ENCODE data around the gene ACOX2.

DNA sequence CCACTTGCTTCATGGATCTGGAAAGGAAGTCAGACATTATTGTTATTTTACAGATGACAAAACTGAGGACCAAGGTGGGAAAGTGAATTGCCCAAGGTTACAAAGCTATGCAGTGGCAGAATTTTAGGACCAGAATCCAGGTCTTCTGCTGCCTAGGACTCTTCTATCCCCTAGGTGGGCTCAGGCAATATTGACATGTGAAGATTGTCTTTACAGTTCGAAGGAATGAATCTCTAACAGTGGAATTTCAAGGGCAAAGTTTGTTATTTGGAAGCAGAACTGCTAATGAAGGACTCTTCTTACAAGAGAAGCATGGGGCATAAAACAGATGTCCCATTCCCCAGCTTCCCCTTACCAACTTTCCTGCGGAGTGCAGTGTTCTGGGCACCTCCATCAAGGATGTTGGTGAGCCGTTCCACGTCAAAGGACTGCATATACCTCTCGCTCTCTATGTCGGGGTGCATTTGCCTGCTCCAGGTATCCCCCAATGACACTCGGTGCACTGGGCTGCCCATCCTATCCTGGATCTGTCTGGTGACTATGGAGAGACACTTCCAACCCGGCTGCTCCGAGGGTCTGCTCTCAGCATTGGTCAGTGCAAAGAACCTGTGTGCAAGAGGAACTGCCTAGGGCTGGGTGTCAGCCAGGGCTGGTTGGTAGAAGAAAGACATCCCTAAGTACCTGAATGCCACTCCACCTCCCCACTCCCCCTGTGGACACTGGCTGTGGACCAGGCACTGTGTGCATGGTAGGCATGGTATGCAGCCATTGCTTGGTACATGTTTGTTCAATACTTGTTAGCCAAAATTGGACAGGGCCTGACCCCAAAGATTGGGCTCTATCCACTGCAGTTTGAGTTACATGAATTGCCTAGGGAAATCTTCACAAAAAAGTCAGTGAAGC lies 2.1 kb downstream of the ACOX2 start:
- TF ChIP-seq POLR2A (IDR thresholded peaks at IDR 0.05; ENCODE audit: low read depth) (no peak), EP300 (IDR thresholded peaks at IDR 0.05) (no peak), POLR2AphosphoS5 (IDR thresholded peaks at IDR 0.05) (no peak)
- TF ChIP-seq, protein P1, sequence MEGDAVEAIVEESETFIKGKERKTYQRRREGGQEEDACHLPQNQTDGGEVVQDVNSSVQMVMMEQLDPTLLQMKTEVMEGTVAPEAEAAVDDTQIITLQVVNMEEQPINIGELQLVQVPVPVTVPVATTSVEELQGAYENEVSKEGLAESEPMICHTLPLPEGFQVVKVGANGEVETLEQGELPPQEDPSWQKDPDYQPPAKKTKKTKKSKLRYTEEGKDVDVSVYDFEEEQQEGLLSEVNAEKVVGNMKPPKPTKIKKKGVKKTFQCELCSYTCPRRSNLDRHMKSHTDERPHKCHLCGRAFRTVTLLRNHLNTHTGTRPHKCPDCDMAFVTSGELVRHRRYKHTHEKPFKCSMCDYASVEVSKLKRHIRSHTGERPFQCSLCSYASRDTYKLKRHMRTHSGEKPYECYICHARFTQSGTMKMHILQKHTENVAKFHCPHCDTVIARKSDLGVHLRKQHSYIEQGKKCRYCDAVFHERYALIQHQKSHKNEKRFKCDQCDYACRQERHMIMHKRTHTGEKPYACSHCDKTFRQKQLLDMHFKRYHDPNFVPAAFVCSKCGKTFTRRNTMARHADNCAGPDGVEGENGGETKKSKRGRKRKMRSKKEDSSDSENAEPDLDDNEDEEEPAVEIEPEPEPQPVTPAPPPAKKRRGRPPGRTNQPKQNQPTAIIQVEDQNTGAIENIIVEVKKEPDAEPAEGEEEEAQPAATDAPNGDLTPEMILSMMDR (IDR thresholded peaks at IDR 0.05), result no peak

All from esophagus muscularis mucosa (tissue), 4 donors.